NCI-H1048 (cell line): Measurements from ENCODE around the gene OPRL1.
"Not testable (repeated sequence)": the region's sequence is repeated elsewhere in the genome, so short reads cannot be mapped to it uniquely, and the experiment has no call there.

Experiments used
- DNase-seq: peaks from one replicate; lab custom pipeline; 2025; lab: John Stamatoyannopoulos, UW

The OPRL1 gene

DNA sequence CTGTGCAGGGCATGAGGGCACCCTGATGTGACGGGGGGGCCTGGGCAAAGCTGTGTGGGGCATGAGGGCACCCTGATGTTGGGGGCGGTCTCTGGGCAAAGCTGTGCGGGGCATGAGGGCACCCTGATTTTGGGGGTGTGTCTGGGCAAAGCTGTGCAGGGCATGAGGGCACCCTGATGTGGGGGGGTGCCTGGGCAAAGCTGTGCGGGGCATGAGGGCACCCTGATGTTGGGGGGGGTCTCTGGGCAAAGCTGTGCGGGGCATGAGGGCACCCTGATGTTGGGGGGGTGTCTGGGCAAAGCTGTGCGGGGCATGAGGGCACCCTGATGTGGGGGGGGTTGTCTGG lies 37.5 kb downstream of the OPRL1 start:
- not testable (repeated sequence) for DNase-seq

- DNase-seq: no peak
These were observed 39.4 kb downstream of the OPRL1 start for GRCh38 chr20:64119301-64119680.

DNA sequence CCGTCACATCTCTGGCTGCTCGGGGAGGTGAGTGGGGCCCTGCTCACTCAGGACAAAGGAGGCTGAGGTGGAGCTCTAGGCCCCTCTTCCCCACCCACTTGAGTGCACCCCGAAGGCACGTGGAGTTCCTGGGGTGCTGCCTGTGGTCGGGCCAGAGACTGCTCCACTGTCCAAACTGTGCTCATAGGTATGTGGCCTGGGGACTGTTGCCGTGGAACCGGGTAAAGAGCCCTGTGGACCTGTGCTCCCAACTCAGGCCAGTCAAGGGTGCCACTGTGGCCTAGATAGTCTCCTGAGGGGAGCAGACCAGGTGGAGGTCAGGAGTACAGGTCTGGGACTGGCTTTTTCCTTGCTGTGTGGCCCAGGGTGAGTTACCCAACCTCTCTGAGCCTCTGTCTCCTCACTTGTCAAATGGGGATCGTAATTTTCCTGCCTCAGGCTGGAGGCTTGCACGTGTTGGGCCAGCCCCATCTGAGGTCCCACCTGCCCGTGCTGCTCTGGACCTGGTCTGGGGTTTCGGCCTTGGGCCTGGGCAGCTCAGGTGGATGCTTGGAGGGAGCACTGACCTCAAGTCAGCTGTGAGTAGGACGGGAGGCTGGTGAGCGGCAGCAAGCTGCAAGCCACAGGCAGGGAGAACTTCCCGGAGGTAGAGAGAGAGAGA lies 39.9 kb downstream of the OPRL1 start:
- no peak for DNase-seq

- no peak for DNase-seq
These were observed 41.7 kb downstream of the OPRL1 start for GRCh38 chr20:64121586-64121985.

- DNase-seq: not testable (repeated sequence)
These were observed 43.0 kb downstream of the OPRL1 start for GRCh38 chr20:64122927-64123326.

DNA sequence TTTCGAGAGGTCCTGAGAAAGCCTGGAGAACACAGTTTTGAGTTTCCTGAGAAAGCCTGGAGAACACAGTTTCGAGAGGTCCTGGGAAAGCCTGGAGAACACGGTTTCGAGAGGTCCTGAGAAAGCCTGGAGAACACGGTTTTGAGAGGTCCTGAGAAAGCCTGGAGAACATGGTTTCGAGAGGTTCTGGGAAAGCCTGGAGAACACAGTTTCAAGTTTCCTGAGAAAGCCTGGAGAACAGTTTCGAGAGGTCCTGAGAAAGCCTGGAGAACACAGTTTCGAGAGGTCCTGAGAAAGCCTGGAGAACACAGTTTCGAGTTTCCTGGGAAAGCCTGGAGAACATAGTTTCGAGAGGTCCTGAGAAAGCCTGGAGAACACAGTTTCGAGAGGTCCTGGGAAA lies 43.6 kb downstream of the OPRL1 start:
- not testable (repeated sequence) for DNase-seq

DNA sequence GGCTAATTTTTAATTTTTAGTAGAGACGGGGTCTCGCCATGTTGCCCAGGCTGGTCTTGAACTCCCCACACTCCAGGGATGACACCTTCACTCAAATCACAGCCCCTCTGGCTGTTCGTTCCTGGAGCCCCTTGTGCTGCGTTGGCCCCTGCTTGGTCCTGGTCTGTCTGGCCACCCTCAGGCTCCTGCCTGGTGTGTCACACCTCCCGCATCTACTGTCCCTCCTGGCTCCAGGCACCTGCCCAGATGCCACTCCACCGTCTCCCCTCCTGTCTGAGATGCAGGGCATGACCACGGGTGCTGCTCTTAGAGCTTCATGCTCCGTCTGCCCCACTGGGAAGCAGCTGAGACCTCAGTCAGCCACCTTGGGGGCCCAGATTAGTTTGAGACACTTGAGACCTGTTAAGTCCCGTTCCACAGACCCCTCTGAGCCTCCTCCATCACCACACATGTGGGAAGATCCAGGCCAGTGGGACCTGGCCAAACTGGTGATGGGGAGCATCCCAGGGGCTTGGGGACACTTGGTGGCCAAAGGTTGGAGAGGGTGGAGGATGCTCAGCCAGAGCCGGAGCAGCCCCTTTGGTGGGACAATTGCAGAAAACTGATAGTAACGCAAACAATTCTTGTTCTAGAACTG lies 49.4 kb downstream of the OPRL1 start:
- DNase-seq: no peak

GRCh38 chr20:64130271-64130670 lies 50.4 kb downstream of the OPRL1 start:
- no peak for DNase-seq

DNA sequence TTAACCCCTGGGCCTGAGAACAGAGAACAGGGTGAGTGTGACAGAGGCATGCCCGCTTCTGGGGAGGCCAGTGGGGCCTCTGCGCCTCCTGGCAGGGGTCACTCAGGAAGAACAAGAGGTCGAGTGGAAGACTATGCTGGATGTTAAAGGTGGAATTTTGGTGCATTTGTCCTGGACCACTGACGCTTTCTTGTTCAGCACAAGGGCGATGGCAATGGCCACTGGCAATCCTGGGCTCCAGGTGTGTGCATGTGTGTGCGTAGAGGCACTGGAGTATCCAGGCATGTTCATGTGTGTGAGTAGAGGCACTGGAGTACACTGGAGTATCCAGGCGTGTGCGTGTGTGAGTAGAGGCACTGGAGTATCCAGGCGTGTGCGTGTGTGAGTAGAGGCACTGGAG lies 51.0 kb downstream of the OPRL1 start:
- DNase-seq: no peak

- no peak for DNase-seq
These were observed 51.5 kb downstream of the OPRL1 start for GRCh38 chr20:64131406-64131805.

DNA sequence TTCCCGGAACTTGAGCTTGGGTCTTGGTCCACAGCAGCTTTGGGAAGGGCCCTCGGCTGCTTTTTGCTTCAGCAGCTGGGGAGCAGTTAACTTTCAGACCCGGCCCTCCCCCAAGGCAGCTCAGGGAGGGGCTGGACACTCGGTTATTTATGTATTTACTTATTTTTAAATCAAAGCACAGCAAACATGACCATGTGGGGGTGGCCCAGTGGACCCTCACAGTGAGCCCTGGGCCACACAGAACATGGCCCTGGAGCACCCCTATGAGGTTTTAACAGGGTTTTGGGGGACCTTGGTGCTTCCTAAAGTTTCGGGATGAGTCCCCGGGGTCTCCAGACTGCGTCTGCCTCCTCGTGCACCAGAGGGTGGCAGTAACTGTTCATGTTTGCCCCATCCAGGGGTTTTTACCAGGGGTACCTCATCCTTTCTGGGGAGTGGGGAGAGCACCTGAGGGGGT lies 54.1 kb downstream of the OPRL1 start:
- no peak for DNase-seq

DNA sequence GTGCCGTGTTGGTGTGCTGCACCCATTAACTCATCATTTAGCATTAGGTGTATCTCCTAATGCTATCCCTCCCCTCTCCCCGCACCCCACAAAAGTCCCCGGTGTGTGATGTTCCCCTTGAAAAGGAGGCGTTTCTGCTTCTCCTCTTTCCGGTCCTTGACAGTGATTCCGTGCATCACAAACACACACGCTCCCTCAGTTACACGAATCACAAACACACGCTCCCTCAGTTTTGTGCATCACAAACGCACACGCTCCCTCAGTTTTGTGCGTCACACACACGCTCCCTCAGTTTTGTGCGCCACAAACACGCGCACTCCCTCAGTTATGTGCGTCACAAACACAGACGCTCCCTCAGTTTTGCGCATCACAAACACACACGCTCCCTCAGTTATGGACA lies 54.9 kb downstream of the OPRL1 start:
- not testable (repeated sequence) for DNase-seq

GRCh38 chr20:64136004-64136710 lies 56.3 kb downstream of the OPRL1 start:
- DNase-seq: no peak

GRCh38 chr20:64137598-64138031 lies 57.7 kb downstream of the OPRL1 start:
- DNase-seq: no peak

DNA sequence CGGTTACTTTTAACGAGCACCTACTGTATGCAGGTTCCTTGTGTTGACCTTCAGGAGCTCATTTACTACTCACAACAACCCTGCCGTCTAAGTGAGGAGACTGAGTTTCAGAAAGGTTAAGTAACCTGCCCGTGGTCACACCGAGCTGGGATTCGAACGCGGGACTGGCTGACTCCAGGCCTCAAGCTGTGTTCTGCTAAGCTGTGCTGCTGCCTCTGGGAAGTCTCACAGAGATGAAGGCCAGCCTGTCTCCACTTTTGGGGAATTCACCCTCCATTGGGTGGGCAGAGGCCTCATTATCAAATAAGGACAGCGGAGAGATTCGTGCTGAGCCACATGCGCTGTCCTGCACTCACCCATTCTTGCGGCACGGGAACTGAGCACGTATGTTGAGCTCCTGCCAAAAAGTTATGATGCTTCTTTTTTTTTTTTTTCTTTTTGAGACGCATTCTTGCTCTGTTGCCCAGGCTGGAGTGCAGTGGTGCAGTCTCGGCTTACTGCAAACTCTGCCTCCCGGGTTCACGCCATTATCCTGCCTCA lies 58.5 kb downstream of the OPRL1 start:
- DNase-seq: no peak

DNA sequence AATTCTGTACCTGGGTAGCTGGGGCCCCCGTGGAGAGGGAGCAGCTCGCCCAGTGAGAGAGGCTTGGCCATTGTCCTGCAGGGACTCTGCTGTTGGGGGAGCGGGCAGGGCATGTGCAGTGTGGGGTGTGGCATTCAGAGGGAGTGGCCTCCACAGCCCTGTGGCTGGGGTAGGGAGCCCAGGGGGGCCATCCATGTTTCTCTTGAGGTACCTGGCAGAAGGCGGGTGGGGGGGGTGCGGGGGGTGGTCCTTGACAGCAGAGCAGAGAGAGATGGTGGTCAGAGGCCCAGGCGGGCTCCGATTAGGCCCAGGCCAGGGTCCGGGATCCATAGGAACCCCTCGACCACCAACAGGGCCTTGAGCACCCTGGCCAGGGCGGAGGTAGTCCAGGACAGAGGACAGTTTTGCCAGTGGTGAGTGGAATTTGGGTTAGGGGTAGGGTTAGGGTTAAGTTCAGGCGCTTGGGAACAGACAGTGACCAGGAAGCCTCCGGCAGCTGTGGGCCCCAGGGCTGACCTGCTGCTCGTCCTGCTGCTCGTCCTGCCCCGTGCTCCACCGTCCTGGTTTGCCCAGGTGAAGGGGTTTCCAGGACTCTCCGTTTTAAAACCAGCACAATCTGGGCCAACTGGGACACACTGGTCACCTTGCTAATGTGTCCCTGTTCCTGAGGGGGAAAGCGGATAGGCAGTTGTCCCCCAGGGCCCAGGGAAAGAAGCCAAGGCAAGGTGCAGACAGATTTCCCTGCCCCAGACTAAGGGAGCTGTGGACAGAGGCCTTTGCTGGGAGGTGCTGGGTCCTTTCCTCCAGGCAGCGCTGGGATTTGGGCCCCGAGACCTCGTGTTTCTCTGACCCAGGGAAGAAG lies 59.5 kb downstream of the OPRL1 start:
- DNase-seq: no peak

DNA sequence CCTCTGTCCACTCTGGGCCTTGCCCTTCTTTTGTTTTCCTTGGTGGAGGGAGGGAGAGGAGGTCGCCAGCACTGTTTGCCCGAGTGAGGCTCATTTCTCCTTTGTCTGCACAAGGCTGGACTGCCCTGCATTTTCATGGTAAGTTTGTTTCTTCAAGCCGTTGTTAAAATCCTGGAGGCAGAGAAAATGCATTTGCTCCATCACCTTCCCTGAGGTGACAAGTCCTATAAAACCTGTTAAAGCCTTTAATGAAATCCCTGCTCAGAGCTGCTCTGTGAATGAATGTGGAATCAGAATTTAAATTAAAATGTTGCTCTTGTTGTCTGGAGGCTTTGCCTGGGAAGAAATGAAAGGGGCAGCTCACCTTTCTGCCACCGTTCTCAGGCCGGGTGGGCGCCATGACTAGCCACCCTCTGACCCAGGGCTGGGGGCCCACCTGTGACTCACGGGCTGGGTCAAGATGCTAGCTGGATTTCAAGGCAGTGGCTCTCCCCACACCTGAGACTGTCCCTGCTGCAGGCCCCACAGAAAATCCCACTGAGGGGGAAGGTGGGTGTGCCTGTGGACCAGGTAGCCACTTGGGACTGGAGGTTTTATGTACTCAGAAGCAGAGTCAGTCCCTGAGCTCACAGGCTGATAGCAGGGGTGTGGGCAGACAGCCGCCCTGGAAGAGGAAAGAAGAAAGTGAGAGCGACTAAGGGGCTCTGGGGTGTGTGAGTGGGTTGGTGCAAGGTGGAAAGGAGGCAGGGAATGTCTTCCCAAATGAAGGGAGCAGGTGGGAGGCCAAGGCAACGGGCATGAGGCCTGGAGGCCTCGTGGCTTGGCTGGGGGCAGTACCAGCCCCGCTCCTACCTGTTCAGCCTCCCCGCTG lies 60.4 kb downstream of the OPRL1 start:
- no peak for DNase-seq

- DNase-seq: no peak
These were observed 61.1 kb downstream of the OPRL1 start for GRCh38 chr20:64140956-64141355.

GRCh38 chr20:64142590-64142989 lies 62.7 kb downstream of the OPRL1 start:
- DNase-seq: no peak

- DNase-seq: no peak
These were observed 63.3 kb downstream of the OPRL1 start for GRCh38 chr20:64143018-64143801.
